Left kidney (tissue), 2 donors: Measurements from ENCODE around the gene BCL2L12. TPM values are rescaled to one million over a fixed set of nuclear protein-coding genes. Genes with fewer than 3 reads are reported as not detected.
"Not testable (repeated sequence)": the region's sequence is repeated elsewhere in the genome, so short reads cannot be mapped to it uniquely, and the experiment has no call there.

ENCODE experiments used
- DNase-seq: peaks from one replicate; pipeline ENCODE4 v3.0.0-alpha.2; 2013
- polyA plus RNA-seq: library from polyadenylated mRNA; unstranded; fragments of 120-200 nt; gene quantifications from one replicate; pipeline ENCODE4 v1.2.1, GENCODE V29; 2013; ENCODE audit not compliant: insufficient read length

Gene BCL2L12
- polyA plus RNA-seq, 1 donor, result 20.7 TPM

- DNase-seq, result no peak
These were observed 39.3 kb downstream of the BCL2L12 start for GRCh38 chr19:49704888-49705642.

DNA sequence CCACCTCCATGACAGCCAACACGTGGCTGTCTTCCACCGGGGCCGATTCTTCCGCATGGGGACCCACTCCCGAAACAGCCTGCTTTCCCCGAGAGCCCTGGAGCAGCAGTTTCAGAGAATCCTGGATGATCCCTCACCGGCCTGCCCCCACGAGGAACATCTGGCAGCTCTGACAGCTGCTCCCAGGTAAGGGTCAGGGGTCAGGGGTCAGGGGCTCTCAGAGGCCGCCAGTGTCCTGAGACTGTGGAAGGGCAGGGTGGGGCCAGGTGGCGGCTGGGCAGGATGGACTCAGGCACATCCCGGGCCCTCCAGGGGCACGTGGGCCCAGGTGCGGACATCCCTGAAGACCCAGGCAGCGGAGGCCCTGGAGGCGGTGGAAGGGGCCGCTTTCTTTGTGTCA, 40.2 kb downstream of the BCL2L12 start:
- DNase-seq, result no peak

DNA sequence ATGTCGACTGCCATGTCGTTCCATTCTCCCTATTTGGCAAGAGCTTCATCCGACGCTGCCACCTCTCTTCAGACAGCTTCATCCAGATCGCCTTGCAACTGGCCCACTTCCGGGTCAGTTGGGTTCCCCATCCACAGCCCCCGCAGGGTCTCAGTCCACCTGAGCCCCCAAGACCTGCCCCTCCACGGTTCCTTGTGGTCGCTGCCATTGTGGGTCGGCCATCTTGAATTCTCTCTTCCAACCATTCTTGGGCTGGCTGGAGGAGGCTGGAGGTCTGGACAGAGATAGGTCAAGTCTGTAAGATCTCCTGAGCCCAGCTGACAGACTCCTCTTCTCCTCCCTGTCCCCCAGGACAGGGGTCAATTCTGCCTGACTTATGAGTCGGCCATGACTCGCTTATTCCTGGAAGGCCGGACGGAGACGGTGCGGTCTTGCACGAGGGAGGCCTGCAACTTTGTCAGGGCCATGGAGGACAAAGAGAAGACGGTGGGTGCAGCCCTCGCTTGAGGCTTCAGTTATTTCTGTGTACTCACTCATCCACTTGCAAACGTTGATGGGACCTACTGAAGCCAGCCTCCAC, 44.7 kb downstream of the BCL2L12 start:
- DNase-seq, result no peak

DNA sequence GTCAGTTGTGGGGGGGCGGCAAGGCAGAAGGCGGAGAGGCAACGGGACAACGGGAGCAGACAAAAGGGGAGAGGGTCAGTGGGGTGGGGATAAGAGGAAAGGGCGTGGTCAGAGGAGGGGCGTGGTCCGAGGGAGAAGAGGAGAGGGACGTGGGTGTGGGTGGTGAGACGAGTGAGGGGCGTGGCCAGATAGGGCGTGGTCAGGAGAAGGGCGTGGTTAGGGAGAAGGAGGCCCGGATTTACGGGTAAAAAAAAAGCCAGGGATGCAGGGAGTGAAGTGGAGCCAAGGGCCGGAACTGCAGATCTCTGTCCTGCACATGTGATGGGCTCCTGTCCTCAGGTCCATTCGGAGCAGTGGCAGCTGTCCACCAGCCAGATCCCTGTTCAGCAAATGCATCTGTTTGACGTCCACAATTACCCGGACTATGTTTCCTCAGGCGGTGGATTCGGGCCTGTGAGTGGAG, 46.7 kb downstream of the BCL2L12 start:
- DNase-seq, result no peak

DNA sequence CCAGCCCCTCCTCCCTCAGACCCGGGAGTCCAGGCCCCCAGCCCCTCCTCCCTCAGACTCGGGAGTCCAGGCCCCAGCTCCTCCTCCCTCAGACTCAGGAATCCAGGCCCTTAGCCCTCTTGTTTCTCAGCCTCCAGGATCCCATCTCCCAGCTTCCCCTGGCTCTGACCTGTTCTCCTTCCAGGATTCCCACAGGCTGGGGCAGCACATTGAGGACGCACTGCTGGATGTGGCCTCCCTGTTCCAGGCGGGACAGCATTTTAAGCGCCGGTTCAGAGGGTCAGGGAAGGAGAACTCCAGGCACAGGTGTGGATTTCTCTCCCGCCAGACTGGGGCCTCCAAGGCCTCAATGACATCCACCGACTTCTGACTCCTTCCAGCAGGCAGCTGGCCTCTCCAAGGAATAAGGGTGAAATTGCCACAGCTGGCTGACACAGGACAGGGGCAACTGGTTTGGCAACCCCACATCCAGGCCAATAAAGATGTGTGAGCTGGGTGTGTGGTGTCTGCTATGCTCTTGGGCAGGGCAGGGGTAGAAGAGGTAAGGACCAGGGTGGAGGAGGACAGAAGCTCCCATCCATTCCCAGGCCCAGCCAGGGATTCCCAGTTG, 47.6 kb downstream of the BCL2L12 start:
- no peak for DNase-seq

DNA sequence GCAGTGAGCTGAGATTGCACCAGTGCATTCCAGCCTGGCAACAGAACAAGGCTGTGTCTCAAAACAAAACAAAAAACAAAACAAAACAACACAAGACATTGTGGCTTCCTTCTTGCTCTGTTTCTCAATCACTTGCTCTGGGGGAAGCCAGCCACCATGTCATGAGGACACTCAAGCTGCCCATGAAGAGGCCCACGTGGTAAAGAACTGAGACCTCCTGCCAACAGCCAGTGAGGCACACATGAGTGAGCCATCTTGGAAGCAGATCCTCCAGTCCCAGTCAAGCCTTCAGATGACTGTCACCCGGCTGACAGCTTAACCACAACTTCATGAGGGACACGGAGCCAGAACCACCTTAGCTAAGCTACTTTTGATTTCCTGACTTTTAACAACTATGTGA, 50.4 kb downstream of the BCL2L12 start:
- DNase-seq, result no peak

GRCh38 chr19:49718511-49718910, 52.8 kb downstream of the BCL2L12 start:
- DNase-seq, result peak; percentile 17

DNA sequence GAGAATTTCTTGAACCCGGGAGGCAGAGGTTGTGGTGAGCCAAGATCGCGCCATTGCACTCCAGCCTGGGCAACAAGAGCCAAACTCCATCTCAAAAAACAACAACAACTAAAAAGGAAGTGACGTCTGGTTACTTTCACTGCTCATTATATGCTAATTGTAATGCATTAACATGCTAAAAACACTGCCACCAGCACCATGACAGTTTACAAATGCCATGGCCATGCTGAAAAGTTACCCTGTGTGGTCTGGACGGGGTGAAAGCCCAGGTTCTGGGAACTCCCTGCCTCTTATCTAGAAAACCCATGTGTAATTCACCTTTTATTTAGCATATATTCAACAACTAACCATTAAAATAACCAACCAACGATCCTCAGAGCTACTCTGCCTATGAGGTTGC, 53.3 kb downstream of the BCL2L12 start:
- DNase-seq, result no peak

DNA sequence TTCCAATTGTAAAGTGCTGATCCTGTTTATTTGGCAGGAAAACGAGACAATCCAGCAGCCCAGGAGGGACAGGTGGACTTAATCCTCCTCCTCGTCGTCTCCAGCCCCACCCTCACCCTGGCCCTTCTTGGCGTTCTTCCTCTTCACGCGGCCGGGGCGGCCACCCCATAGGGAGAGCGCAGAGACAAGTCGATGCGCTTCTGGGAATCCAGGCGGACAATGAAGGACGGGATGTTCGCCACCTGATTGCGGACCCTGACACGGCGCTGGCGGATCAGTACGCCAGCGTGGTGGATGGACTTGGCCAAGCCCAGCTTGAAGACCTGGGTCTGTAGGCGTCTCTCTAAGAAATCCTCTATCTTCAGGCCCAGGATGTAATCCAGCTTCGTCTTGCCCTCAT, 53.7 kb downstream of the BCL2L12 start:
- DNase-seq, result not testable (repeated sequence)

Other genes starting within 250 kb of the BCL2L12 start
- not detected for gene PTH2, start 242.5 kb upstream of the BCL2L12 start, polyA plus RNA-seq
- not detected for gene GFY, start 240.5 kb upstream of the BCL2L12 start, polyA plus RNA-seq
- 0.43 TPM for gene SLC17A7, start 224.4 kb upstream of the BCL2L12 start, polyA plus RNA-seq
- 91.6 TPM for gene PIH1D1, start 214.1 kb upstream of the BCL2L12 start, polyA plus RNA-seq
- gene ALDH16A1, start 212.7 kb upstream of the BCL2L12 start, polyA plus RNA-seq, result 16.6 TPM
- gene FLT3LG, start 191.7 kb upstream of the BCL2L12 start, polyA plus RNA-seq, result 3.3 TPM
- 2,088 TPM for gene RPL13A, start 178.3 kb upstream of the BCL2L12 start, polyA plus RNA-seq
- 2,367 TPM for gene RPS11, start 169.5 kb upstream of the BCL2L12 start, polyA plus RNA-seq
- gene FCGRT, start 153.3 kb upstream of the BCL2L12 start, polyA plus RNA-seq, result 222 TPM
- 14.6 TPM for gene RCN3, start 137.9 kb upstream of the BCL2L12 start, polyA plus RNA-seq
- 61.9 TPM for gene NOSIP, start 85.4 kb upstream of the BCL2L12 start, polyA plus RNA-seq
- 7.3 TPM for gene PRRG2, start 84.6 kb upstream of the BCL2L12 start, polyA plus RNA-seq
- 20.7 TPM for gene PRR12, start 74.8 kb upstream of the BCL2L12 start, polyA plus RNA-seq
- gene RRAS, start 25.8 kb upstream of the BCL2L12 start, polyA plus RNA-seq, result 16.2 TPM
- gene SCAF1, start 23.7 kb upstream of the BCL2L12 start, polyA plus RNA-seq, result 28.7 TPM
- gene IRF3, start 76 bp upstream of the BCL2L12 start, polyA plus RNA-seq, result 53.2 TPM
- 202 TPM for gene PRMT1, start 11.3 kb downstream of the BCL2L12 start, polyA plus RNA-seq
- 1.3 TPM for gene ADM5, start 23.7 kb downstream of the BCL2L12 start, polyA plus RNA-seq
- 11.5 TPM for gene CPT1C, start 25.2 kb downstream of the BCL2L12 start, polyA plus RNA-seq
- 0.08 TPM for gene TSKS, start 97.4 kb downstream of the BCL2L12 start, polyA plus RNA-seq
- gene AP2A1, start 101.1 kb downstream of the BCL2L12 start, polyA plus RNA-seq, result 52.9 TPM
- 33.9 TPM for gene FUZ, start 147.4 kb downstream of the BCL2L12 start, polyA plus RNA-seq
- gene MED25, start 152.4 kb downstream of the BCL2L12 start, polyA plus RNA-seq, result 71.9 TPM
- 296 TPM for gene PTOV1, start 185.2 kb downstream of the BCL2L12 start, polyA plus RNA-seq
- gene PNKP, start 201.6 kb downstream of the BCL2L12 start, polyA plus RNA-seq, result 71.5 TPM
- gene AKT1S1, start 211.4 kb downstream of the BCL2L12 start, polyA plus RNA-seq, result 26.1 TPM
- 39.7 TPM for gene TBC1D17, start 211.8 kb downstream of the BCL2L12 start, polyA plus RNA-seq
- 2.7 TPM for gene IL4I1, start 231.0 kb downstream of the BCL2L12 start, polyA plus RNA-seq